ENCODE measurements around the gene BHLHE40. TPM values are rescaled to one million over a fixed set of nuclear protein-coding genes. Genes with fewer than 3 reads are reported as not detected.

Gene BHLHE40
- total and polyA plus RNA-seq, 2 of the 13 experiments (the other 11 are each of a cell fraction or from before 2014, with no cell fraction given), result 1.8 to 51.0 TPM

DNA sequence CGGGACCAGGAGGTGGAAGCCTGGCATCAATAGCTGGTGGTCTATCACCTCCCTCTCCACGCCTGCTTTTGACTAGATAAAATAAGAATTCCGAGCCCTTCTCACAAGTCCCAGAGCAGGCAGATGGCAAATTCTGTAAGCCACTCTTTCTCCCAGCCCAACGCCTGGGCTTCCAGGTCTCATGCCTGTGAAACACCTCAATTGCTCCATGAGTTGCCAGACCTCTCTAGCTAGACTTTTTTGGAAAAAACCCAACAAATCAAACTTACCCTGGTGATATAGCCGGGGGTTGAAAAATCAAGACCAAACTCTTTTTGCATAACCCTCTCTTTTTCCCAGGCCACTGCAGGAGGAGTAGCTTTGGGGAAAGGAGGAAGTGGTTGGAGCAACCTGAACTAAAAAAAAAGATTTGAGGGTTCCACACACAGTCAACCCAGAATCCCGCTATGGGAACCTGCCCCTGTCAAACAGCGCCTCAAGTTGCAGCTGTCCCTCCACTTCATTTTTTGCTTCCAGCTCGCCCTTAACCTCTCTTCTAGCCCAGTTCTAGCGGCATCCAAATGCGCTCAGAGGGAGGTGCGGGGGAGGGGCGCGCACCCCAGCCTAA is 7.0 kb downstream of the BHLHE40 start (continued):
- TF ChIP-seq ZFP41 (CRISPR knock-in tag; IDR thresholded peaks at IDR 0.05; ENCODE audit: borderline replicate concordance) (no peak), ZNF260 (CRISPR knock-in tag; IDR thresholded peaks at IDR 0.05; ENCODE audit: borderline replicate concordance, low read depth) (no peak), MXI1 (IDR thresholded peaks at IDR 0.05; ENCODE audit: borderline replicate concordance, low read depth, low read length) (no peak), ZNF232 (CRISPR knock-in tag; IDR thresholded peaks at IDR 0.05; ENCODE audit: borderline replicate concordance) (0 out of 2 replicates have a peak, but pooled peaks have one; percentile 54), ONECUT2 (CRISPR knock-in tag; IDR thresholded peaks at IDR 0.05) (no peak), ZNF337 (CRISPR knock-in tag; IDR thresholded peaks at IDR 0.05; ENCODE audit: borderline replicate concordance, low read depth) (no peak), ASH2L (IDR thresholded peaks at IDR 0.05; ENCODE audit: insufficient read length, low read depth, low read length) (no peak), RCOR2 (CRISPR knock-in tag; IDR thresholded peaks at IDR 0.05) (no peak), TEAD2 (CRISPR knock-in tag; IDR thresholded peaks at IDR 0.05) (no peak), MAFK (conservative IDR thresholded peaks at IDR 0.05 in 1 of 2, IDR thresholded peaks at IDR 0.05 in 1 of 2; ENCODE audit: low read length in 2 of 2) (no peak), ESRRA (CRISPR knock-in tag; IDR thresholded peaks at IDR 0.05; ENCODE audit: low read depth) (no peak), RORA (CRISPR knock-in tag; IDR thresholded peaks at IDR 0.05) (no peak), HIVEP1 (CRISPR knock-in tag; IDR thresholded peaks at IDR 0.05) (no peak), ARNTL (CRISPR knock-in tag; IDR thresholded peaks at IDR 0.05) (no peak), POLR2G (IDR thresholded peaks at IDR 0.05; ENCODE audit: low read depth, low read length) (peak; percentile 64)
- TF ChIP-seq, protein P1, sequence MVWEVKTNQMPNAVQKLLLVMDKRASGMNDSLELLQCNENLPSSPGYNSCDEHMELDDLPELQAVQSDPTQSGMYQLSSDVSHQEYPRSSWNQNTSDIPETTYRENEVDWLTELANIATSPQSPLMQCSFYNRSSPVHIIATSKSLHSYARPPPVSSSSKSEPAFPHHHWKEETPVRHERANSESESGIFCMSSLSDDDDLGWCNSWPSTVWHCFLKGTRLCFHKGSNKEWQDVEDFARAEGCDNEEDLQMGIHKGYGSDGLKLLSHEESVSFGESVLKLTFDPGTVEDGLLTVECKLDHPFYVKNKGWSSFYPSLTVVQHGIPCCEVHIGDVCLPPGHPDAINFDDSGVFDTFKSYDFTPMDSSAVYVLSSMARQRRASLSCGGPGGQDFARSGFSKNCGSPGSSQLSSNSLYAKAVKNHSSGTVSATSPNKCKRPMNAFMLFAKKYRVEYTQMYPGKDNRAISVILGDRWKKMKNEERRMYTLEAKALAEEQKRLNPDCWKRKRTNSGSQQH (CRISPR knock-in tag; IDR thresholded peaks at IDR 0.05; ENCODE audit: low read depth), result no peak
- TF ChIP-seq, protein P2, sequence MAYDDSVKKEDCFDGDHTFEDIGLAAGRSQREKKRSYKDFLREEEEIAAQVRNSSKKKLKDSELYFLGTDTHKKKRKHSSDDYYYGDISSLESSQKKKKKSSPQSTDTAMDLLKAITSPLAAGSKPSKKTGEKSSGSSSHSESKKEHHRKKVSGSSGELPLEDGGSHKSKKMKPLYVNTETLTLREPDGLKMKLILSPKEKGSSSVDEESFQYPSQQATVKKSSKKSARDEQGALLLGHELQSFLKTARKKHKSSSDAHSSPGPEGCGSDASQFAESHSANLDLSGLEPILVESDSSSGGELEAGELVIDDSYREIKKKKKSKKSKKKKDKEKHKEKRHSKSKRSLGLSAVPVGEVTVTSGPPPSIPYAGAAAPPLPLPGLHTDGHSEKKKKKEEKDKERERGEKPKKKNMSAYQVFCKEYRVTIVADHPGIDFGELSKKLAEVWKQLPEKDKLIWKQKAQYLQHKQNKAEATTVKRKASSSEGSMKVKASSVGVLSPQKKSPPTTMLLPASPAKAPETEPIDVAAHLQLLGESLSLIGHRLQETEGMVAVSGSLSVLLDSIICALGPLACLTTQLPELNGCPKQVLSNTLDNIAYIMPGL (CRISPR knock-in tag; IDR thresholded peaks at IDR 0.05; ENCODE audit: borderline replicate concordance in 1 of 2, low read depth in 1 of 2), result no peak
- TF ChIP-seq, protein P3, sequence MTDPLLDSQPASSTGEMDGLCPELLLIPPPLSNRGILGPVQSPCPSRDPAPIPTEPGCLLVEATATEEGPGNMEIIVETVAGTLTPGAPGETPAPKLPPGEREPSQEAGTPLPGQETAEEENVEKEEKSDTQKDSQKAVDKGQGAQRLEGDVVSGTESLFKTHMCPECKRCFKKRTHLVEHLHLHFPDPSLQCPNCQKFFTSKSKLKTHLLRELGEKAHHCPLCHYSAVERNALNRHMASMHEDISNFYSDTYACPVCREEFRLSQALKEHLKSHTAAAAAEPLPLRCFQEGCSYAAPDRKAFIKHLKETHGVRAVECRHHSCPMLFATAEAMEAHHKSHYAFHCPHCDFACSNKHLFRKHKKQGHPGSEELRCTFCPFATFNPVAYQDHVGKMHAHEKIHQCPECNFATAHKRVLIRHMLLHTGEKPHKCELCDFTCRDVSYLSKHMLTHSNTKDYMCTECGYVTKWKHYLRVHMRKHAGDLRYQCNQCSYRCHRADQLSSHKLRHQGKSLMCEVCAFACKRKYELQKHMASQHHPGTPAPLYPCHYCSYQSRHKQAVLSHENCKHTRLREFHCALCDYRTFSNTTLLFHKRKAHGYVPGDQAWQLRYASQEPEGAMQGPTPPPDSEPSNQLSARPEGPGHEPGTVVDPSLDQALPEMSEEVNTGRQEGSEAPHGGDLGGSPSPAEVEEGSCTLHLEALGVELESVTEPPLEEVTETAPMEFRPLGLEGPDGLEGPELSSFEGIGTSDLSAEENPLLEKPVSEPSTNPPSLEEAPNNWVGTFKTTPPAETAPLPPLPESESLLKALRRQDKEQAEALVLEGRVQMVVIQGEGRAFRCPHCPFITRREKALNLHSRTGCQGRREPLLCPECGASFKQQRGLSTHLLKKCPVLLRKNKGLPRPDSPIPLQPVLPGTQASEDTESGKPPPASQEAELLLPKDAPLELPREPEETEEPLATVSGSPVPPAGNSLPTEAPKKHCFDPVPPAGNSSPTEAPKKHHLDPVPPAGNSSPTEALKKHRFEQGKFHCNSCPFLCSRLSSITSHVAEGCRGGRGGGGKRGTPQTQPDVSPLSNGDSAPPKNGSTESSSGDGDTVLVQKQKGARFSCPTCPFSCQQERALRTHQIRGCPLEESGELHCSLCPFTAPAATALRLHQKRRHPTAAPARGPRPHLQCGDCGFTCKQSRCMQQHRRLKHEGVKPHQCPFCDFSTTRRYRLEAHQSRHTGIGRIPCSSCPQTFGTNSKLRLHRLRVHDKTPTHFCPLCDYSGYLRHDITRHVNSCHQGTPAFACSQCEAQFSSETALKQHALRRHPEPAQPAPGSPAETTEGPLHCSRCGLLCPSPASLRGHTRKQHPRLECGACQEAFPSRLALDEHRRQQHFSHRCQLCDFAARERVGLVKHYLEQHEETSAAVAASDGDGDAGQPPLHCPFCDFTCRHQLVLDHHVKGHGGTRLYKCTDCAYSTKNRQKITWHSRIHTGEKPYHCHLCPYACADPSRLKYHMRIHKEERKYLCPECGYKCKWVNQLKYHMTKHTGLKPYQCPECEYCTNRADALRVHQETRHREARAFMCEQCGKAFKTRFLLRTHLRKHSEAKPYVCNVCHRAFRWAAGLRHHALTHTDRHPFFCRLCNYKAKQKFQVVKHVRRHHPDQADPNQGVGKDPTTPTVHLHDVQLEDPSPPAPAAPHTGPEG (CRISPR knock-in tag; IDR thresholded peaks at IDR 0.05), result no peak
- TF ChIP-seq, protein P4, sequence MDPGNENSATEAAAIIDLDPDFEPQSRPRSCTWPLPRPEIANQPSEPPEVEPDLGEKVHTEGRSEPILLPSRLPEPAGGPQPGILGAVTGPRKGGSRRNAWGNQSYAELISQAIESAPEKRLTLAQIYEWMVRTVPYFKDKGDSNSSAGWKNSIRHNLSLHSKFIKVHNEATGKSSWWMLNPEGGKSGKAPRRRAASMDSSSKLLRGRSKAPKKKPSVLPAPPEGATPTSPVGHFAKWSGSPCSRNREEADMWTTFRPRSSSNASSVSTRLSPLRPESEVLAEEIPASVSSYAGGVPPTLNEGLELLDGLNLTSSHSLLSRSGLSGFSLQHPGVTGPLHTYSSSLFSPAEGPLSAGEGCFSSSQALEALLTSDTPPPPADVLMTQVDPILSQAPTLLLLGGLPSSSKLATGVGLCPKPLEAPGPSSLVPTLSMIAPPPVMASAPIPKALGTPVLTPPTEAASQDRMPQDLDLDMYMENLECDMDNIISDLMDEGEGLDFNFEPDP (CRISPR knock-in tag; conservative IDR thresholded peaks at IDR 0.05), result no peak
